ENCODE measurements around the gene HSPD1.

DNA sequence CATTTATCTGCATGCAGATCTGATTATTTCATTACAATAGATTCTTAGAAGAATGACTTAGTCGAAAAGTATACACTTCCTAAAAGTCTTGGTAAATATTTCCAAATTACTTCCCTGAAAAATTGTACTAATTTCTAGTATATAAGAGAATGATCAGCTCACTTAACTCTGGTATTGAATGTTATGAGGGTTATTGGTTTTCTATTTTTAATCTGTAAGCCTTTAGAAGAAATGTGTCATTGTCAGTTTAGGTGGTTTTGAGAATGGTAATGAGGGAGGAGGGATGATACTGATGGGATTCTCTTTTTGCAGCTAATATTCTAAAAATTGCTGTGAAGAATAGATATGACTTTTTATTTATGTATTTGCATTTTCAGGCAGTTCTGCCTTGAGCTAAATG is 40.1 kb upstream of the HSPD1 start:
- TF ChIP-seq, protein P1, sequence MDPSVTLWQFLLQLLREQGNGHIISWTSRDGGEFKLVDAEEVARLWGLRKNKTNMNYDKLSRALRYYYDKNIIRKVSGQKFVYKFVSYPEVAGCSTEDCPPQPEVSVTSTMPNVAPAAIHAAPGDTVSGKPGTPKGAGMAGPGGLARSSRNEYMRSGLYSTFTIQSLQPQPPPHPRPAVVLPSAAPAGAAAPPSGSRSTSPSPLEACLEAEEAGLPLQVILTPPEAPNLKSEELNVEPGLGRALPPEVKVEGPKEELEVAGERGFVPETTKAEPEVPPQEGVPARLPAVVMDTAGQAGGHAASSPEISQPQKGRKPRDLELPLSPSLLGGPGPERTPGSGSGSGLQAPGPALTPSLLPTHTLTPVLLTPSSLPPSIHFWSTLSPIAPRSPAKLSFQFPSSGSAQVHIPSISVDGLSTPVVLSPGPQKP (IDR thresholded peaks at IDR 0.05; ENCODE audit: low read depth, low read length), result no peak
- no peak for TF ChIP-seq POLR2A (IDR thresholded peaks at IDR 0.05; ENCODE audit: low read length)
- TF ChIP-seq, protein P2, sequence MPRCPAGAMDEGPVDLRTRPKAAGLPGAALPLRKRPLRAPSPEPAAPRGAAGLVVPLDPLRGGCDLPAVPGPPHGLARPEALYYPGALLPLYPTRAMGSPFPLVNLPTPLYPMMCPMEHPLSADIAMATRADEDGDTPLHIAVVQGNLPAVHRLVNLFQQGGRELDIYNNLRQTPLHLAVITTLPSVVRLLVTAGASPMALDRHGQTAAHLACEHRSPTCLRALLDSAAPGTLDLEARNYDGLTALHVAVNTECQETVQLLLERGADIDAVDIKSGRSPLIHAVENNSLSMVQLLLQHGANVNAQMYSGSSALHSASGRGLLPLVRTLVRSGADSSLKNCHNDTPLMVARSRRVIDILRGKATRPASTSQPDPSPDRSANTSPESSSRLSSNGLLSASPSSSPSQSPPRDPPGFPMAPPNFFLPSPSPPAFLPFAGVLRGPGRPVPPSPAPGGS (IDR thresholded peaks at IDR 0.05), result no peak
- no peak for TF ChIP-seq RAD21 (conservative IDR thresholded peaks at IDR 0.05 in 1 of 2, IDR thresholded peaks at IDR 0.05 in 1 of 2)
- TF ChIP-seq, protein P3, sequence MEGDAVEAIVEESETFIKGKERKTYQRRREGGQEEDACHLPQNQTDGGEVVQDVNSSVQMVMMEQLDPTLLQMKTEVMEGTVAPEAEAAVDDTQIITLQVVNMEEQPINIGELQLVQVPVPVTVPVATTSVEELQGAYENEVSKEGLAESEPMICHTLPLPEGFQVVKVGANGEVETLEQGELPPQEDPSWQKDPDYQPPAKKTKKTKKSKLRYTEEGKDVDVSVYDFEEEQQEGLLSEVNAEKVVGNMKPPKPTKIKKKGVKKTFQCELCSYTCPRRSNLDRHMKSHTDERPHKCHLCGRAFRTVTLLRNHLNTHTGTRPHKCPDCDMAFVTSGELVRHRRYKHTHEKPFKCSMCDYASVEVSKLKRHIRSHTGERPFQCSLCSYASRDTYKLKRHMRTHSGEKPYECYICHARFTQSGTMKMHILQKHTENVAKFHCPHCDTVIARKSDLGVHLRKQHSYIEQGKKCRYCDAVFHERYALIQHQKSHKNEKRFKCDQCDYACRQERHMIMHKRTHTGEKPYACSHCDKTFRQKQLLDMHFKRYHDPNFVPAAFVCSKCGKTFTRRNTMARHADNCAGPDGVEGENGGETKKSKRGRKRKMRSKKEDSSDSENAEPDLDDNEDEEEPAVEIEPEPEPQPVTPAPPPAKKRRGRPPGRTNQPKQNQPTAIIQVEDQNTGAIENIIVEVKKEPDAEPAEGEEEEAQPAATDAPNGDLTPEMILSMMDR (IDR thresholded peaks at IDR 0.05), result no peak
